GM19025 (cell line): ENCODE results near the gene THSD4.
"Not testable (repeated sequence)": the region's sequence is repeated elsewhere in the genome, so short reads cannot be mapped to it uniquely, and the experiment has no call there.

Experiments
- ATAC-seq: cut with Tn5 transposase; IDR thresholded peaks from one replicate; pipeline ENCODE4 v1.9.1; 2021; ENCODE audit warnings: mild to moderate bottlenecking, low read depth, moderate library complexity; ENCODE audit not compliant: unreplicated experiment

Gene THSD4

DNA sequence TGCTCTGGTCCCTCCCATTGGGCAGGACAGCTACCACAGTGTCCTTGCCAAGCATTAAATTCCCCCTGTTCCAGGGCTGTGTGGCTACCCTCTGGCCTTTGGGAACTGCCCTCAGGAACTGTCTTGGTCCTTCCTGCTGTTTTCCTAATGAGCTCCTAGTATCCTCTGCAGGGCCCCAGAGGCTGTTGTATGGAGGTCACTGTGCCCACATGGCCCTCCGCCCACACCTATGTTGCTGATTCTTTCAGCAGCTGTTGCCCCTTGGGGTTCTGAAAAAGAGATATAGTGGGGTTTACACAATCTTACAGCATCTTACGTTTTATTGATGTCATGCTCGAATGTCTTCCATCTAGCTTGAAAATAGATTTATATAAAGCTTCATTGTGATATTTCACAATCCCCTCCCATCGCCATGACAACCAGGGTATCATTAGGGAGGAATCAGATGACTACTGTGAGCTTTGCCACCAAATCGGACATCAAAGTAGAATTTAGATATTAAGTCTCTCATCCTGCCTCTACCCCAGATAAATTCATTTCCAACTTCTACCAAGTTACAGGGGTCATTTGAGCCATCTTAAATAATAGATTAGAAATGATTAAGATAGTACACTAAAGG lies 598.0 kb downstream of the THSD4 start:
- ATAC-seq: no peak

DNA sequence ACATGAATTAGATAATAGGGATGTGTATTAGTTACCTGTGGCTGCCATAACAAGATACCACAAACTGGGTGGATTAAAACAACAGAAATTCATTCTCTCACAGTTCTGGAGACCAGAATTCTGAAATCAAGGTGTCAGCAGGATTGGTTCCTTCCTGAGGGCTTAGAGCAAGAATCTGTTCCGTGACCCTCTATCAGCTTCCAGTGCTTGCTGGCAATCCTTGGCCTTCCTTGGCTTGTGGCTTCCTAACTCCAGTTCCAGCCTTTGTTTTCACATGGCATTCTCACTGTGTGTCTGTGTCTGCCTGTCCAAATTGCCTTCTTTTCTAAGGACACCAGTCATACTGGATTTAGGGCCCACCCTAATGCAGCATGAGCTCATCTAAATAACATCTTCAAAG lies 600.6 kb downstream of the THSD4 start:
- ATAC-seq: no peak

DNA sequence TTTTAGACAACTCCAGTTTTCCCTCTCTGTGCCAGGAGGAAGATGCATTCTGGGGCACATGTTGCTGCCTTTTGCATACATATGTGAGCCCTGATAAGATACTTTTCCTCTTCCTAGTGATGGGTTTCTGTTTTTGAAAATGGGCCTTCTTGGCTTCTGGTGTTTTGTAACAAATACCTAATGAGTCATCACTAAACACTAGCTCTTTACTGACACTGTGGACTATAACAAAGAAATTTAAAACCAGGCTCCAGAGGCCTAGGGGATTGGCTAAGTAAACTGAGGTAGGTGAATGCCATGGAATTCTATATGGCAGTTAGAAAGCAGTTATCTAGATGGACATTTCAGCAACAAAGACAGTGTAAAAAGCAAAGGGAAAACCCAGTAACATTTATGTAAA lies 601.7 kb downstream of the THSD4 start:
- ATAC-seq: no peak

DNA sequence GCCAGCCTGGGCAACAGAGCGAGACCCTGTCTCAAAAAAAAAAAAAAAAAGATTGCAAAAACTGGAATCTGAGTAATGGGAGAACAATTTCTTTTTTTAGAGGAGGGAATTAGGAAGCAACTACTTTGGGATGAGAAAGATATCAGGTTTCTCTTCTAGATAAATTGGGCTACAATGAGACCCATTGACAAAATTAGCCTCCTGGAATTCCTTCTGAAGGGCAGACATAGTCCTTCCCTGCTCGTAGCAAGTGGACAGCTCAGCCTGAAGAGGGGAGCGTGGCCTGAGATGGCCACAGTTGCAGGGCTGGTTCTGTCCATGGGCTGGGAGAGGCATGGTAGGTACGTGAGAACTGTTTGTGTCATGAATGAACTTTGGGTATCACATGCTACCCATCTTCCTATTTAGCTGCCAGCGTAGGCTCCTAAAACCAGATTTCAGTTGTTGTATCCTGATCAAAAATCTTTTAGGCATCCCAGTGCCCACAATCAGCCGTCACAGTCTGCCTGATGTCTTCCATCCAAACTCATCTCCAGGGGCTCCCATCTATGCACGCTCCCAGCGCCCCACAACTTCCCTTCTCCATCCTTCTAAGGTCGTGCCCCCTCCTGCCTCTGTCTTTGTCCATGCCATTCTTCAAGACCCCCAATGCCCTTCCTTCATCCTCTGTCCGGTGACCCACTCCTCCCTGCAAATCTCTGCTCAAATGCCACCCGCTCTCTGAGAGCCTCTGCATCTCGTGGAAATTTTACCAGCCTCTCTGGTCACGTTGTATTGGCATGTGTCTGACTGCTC lies 603.0 kb downstream of the THSD4 start:
- ATAC-seq: no peak

DNA sequence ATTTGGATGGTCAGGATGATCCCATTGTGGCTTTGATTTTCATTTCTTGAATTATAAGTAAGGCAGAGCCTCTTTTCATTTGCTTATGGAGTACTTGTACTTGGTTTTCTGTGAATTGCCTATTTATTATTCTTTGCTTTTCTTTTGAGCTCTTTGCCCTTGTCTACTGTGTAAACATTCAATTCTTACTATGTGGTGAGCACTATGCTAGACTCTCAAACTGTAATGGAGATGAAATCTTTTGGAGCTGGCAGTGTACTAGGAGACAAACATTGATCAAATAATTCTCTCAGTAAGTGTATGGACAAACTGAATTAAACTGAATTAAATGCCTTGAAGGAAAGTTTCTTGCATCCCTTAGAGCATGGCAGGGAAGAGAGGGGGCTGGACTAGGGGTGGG lies 608.1 kb downstream of the THSD4 start:
- ATAC-seq: no peak

DNA sequence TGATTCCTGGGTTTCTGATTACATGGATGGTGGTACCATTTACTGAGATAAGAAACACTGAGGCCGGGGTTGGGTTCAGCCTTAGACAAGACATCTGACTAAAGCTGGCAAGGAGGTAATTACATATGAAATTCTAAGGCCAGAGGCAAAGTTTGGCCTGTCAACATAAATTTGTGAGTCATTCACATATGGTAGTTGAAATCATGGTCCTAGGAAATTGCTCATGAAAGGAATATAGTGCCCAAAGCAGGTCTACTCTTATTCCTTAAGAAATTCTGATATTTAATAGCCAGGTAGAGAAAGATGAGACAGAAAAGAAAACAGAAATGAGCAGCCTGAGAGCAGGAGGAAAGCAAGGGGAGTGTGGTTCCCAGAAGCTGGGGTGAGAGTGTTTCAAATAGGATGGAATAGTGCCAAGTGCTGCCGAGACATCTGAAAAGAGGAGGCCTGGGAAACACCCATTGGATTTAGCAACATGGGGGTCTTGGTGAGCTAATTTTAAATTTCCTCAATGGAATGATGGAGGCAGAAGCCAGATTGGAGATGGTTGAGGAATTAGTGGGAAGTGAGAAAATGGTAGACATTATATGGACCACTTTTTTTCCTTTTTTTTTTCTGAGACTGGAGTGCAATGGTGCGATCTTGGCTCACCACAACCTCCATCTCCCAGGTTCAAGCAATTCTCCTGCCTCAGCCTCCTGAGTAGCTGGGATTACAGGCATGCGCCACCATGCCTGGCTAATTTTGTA lies 610.1 kb downstream of the THSD4 start:
- ATAC-seq: not testable (repeated sequence)

DNA sequence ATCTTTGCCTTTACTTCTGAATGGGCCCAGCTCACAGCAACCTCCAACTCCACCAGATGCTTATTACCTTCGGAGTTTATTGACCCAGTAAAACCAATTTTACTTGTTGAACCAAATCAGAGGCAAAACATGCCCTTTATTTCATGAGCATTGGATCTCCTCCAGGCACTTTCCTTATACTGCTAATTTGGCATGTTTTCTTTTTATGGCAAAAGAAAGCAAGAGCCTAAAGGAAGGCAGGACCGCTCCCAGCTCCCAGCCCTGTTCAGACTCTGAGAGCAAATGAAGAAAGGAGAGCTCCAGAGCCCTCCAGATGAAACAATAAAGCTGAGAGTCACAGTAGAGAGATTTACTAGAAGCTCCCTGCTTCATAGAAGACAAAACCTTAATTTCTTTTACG lies 613.6 kb downstream of the THSD4 start:
- ATAC-seq: no peak

DNA sequence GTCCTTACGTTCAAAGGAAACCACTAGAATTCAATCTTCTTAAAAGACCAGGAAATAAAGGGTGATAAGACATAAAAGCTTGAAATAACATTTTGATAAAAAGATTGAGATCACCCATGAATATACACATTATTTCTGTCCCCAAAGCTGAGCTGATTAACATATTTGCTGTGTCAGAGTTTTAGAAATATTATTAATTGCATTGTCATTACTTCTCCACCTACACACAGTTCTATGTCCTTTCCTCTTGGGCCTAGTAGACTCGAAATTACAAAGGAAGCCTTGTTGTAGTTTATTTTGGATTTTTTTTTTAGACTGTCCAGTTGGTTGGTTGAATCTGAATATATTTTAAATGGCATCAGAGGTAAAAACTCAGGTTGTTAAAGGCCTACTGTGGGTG lies 614.0 kb downstream of the THSD4 start:
- no peak for ATAC-seq

DNA sequence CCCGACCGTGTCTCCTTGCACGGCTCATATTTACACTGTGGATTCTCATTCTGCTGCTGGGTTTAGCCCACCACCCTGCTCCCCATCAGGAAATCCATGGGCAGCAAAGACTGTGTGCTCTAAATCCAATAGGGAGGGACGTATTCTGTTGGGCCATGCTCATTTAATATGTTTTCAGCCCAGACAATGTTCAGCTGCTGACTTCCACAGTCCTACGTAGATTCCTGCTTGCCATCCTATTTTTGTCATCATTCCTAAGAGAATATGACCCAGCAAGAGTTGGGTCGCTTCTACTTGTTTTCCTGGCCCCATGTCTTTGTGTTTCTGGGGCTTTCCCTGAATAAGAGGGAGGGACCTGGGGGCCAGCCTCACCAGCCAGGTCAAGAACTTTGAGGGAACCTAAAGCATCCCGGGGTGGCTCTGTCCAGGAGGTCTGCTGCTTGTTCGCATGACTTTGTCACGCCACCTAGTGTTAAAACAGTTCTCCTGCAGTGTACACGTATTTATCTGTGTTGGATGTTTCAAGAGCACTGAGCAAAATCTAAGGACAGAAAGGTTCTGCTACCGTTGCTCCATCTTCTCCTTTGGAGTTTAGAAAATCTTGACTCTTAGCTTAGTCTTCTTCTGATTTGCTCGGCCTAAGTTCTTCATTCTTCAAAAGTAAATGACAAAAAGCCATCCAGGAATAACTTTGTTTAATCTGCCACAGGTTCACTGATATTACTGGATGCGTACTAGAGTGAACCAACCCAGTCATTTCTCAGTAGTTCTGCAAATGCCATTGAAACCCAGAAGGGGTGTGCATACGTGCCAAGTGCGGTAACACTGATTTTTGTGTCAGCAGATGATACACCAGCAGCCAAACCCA lies 615.2 kb downstream of the THSD4 start:
- ATAC-seq: no peak

DNA sequence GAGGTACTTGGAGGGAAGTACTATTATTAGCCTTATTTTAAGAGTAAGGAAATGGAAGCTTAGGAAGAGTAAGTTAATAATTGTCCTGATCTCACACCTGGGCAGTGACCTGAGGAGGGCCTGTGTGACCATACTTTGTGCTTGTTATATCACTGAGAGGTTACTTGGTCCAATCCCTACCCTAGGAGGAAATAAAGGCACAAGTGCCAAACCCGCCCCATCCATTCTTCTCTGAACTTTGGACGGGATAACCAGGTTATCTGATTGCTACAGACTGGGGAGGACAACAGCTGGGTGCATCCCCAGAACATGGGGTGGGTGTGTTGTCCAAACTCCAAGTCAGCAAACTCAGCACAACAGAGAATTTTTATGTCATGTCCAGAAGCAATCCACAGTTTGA lies 617.4 kb downstream of the THSD4 start:
- no peak for ATAC-seq

DNA sequence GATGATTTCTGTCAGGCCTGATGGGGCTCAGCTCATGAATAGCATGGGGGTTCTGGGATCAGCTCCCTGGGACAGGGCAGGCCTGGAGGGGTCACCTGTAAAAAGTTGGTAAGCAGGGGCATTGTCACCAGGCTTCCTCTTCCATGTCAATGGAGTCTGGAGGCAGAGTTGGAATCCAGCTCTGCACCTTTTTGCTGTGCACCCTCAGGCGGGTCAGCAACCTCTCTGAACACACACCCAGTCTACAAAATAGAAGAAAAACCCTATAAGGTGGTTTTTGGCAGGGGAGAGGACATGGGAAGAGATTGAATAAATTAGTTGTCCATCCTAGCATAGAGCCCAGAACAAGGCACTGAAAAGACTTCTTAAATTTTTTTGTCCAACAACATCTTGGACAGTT lies 617.9 kb downstream of the THSD4 start:
- ATAC-seq: no peak

DNA sequence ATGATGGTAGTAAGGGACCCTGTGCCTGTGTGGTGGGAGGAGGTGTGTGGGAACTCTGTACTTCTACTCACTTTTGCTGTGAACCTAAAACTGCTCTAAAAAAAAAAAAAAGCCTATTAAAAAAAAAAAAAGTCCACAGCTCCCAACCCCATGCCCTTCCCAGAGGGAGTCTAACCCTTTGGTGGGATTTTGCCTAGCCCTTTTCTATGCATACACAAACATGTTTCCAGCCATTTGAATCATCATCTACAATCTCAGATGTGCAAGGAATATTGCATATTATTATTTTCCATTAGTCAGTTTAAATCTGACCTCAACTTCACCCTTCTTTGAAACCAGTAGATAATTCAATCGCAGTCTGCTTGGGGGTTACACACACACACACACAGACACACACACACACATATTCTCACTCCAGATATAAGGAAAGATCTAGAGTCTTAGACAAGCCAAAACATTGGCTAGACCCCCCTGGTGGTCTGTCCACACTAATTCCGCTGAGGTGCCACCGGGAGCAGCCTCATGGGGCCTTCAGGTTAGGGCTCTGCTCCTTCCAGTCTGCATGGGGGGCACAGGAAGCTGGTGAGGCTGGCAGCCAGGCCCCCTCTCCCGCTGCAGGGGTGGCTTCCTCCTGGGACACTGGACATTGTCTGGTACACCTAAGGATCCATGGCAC lies 619.6 kb downstream of the THSD4 start:
- no peak for ATAC-seq

DNA sequence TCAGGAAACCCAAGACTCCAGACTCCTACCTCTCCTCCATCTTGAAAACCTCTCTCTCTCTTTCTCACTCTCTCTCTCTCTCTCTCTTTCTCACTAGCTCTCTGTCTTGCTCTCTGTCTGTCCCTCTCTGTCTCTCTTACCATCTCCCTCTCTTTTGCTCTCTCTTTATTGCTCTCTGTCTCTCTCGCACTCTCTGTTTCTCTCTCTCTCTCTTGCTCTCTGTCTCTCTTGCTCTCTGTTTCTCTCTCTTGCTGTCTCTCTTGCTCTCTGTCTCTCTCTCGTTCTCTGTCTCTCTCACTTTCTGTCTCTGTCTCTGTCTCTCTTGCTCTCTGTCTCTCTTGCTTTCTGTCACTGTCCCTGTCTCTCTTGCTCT lies 620.1 kb downstream of the THSD4 start:
- ATAC-seq: no peak

DNA sequence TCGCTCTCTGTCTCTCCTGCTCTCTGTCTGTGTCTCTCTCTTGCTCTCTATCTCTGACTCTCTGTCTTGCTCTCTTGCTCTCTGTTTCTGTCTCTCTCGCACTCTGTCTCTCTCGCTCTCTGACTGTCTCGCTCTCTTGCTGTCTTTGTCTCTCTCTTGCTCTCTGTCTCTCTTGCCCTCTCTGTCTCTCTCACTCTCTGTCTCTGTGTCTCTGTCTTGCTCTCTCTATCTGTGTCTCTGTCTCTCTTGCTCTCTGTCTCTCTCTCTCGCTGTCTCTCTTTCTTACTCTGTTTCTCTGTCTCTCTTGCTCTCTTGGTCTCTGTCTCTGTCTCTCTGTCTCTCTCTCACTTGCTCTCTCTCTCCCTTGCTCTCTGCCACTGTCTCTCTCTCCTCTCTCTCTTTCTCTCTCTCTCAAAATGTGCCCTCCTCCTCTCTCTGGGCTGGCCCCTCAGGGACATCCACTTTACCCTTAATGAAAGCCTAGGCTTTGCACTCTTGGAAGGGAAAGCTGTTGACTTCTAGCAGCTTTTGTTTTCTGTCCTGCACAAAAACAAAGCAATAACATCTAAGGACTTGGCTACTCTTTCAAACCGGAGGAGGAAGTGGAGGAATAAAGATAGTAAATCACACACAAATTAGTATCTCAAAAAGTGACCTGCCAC lies 621.1 kb downstream of the THSD4 start:
- ATAC-seq: no peak

DNA sequence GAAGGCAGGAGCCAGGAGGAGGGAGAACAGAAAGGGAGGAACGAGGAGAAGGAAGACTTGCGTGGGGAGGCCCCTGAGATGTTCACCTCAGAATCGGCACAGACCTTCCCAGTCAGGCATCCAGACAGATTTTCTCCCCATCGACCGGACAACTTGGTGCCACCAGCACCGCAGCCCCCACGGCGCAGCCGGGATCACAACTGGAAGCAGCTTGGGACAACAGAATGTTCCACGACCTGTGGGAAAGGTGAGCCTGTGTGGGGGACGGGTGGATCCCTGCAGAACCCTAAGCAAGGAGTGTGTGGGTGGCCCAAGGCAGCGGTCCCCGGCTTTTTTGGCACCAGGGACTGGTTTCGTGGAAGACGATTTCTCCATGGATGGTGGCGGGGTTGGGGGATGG lies 622.5 kb downstream of the THSD4 start:
- no peak for ATAC-seq

DNA sequence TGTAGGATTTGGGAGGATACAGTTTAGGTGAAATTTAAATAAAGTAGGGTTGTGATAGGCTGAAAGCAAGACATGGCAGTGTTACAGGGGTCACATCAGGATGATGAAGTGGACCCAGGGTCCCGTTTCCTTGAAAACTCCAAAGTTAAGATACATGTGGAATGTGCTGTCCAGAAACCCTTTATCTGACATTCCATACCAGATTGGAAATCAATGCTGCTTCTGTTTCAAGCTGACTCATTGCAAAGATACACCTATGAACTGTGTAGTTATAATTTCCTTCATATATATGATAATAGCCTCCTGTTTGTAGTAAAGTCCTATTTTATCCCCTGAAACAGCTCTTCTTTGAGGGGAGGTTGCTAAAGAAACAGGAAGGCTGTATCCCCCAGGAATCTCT lies 624.1 kb downstream of the THSD4 start:
- no peak for ATAC-seq

DNA sequence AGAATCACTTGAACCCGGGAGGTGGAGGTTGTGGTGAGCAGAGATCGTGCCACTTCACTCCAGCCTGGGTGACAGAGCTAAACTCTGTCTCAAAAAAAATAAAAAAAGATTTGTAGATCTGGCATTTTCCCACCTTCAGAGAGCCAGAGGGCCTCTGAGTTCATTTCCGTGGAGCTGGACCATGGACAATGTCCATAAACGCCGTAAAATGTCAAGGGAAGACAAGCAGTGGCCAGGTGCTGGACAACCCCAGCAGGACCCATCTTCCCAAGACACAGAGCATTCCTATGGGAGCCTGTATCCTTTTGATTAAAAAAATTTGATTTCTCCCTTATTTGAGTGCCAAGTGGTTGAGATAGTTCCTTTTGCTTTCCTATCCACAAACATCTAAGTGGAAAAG lies 627.7 kb downstream of the THSD4 start:
- no peak for ATAC-seq

DNA sequence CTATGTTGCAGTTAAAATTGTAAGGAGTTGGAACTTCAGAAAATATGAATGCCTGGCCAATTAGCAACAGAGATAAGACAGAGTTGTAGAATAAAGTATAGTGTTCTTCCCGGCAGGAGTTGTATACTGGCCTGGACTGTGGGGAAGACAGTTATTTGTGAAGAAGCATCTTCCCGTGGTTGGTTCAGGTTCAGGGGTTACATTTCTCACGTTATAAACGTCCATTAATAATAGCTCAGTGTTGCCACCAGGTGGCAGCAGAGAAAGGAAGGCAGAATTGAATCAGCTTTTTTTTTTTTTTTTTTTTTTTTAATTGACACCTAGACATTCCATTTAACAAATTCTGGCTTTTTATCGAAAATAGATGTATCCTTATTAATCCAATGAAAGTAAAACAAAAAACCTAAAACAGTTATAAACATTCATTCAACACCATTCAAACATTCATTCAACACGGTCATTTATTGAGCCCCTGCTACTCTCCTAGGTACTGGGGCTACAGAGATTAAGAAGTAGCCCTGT lies 628.7 kb downstream of the THSD4 start:
- ATAC-seq: no peak

DNA sequence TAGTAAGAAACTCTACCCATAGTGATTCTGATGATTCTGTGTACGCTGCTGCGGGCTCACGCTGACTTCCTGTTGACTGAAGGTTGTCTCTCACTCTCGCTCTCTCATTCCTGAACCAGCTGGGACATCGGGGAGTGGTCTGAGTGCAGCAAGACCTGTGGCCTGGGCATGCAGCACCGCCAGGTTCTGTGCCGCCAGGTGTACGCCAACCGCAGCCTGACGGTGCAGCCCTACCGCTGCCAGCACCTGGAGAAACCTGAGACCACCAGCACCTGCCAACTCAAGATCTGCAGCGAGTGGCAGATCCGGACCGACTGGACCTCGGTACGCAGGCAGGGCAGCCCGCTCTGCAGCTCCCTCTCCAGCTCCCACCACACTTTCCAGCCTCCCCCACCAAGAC lies 631.4 kb downstream of the THSD4 start:
- ATAC-seq: no peak
